Measurements from ENCODE around the gene MPPED2.

- TF ChIP-seq POLR2A (IDR thresholded peaks at IDR 0.05; ENCODE audit: borderline replicate concordance, extremely low read depth, insufficient read depth, insufficient read length) (no peak), MAX (IDR thresholded peaks at IDR 0.05) (no peak), REST (IDR thresholded peaks at IDR 0.05; ENCODE audit: low read depth) (no peak), SP1 (IDR thresholded peaks at IDR 0.05; ENCODE audit: low read depth) (no peak), CTCF (IDR thresholded peaks at IDR 0.05 in 2 of 3, conservative IDR thresholded peaks at IDR 0.05 in 1 of 3; ENCODE audit: borderline replicate concordance in 1 of 3, insufficient read depth in 1 of 3, low read depth in 2 of 3, low read length in 2 of 3) (no peak)
These were observed 134.5 kb downstream of the MPPED2 start for GRCh38 chr11:30451626-30452025.
